NCI-H510A (cell line): ENCODE results near the gene LIPC.

Source experiments
- DNase-seq: peaks from one replicate; lab custom pipeline; 2025; lab: John Stamatoyannopoulos, UW

LIPC gene

DNA sequence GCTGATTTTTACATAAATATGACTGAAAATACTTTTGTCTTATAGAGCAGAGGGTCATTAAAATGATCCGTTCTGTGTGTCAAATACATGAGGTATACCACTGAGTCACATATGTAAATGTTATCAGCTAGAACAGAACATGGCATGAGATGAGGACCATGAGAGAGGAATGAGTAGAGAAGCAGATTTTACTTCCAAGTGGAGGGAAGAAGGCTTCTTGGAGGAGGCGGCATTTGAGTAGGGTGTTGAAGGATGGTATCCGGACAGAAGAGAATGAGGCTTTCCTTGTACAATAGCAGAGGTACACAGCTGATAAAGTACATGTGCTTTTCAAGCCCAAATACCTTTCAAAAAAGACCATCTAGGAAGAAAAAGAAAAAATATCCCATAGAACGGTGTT is 4.8 kb downstream of the LIPC start:
- DNase-seq: no peak

DNA sequence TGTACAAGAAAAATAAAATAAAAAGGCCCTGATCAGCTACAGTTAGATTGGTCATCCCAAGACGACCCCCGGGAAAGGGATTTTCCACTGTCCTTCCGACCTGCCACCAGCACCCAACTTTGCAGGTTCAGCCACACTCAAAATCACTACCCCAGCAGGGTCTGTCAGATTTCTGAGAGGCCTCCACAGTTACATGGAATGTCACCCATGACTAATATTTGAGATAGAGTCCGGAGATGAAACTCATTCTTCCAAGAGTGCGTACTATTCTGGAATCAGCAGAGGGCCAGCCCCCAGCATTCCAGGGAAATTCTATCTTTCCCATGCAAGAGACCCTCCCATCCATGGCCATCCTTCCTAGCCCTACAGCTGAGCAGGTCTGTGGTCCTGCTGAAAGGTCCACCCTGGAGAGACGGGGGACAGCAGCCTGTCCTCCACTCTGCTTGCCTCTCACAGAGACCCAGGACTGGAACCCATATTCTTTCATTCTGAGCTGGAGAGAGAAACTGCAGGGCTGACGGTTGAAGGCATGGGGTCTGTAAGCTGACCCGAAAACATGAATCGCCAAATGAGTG is 5.8 kb downstream of the LIPC start:
- no peak for DNase-seq

DNA sequence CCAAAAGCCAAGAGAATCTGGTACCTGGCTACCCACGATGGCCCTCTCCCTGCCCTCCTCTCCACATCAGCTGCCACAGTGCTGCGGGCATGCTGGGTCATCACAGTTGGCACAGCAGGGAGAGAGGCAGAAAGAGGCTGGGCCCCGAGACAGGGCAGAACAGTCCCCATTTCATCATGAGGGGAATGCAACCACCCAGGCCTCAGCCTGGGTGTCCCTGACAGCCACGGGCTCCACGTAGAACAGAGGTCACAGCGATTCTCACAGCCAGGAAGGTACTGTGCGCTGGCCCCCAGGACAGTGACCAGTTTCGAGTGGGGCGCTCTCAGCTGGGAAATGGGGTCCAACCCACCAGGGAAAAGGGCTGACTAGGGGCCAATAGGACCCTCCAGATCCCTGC is 6.3 kb downstream of the LIPC start:
- no peak for DNase-seq

DNA sequence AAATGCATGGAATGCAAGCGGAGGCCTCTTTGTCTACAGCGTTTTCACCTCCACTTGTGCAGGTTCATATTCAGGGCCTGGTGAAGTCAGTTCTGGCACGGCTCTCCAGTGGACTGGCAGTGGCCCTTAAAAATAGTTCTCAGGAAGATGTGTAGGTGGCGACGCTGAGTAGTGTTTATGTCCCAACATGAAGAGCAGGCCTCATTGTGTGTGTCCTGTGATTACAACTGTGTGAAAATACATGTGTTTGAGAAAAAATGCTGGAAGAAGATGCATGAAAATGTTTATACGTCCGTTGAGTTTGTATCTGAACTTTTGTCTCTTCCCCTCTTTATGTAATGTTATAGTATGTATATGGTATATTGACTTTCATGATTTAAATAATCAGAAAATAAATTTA is 7.2 kb downstream of the LIPC start:
- DNase-seq: peak; percentile 50

DNA sequence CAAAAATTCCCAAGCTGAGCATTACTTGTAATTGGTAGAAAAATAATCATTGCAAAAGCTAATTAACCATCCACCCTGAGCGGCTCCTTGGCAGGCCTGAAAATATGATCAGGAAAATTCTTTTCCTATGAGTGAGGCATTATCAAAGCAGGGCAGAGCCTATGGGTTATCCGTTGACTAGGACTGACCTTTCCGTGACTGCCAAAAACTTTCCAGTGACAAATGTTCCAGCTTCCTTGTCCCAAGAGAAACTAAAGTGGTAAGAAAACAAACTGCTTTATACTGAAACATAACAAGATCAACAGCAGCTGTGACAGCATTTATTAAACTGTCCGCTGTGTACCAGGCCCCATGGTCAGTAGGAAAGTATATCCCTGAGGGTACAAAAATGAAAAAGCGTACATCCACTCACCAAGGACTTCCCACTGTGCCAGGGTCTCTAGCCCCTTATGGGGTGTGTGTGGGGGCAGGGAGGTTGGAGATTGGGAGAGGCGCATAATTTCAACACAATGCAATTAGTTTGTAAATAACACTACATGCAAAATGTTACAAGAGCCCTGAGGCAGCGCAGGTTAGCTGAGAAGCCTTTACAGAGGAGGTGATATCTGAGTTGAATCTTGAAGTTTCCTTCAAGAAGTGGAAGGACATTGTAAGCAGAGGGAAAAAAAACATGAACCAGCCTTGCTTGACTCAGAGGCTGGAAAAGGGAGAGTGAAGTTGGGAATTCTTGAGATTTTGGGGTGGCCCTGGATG is 8.5 kb downstream of the LIPC start:
- DNase-seq: no peak

DNA sequence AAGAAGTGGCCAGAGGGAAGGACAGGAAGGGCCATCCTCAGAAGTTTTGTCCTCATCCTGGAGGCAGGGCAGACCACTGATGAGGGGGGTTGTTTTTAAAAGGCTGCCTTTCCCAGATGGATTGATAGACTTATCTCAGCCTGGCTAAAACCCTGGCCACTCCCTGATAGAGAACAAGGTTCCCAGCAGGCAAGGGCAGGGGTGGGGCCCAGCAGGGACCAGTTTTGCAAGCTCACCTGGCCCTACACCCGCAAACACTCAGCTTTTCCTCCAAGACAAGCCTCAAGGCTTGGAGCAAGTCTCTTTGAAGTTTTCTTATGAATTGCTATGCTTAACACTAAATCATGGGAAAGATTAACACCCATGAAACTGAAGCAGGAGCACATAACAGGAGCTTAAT is 9.1 kb downstream of the LIPC start:
- DNase-seq: no peak

DNA sequence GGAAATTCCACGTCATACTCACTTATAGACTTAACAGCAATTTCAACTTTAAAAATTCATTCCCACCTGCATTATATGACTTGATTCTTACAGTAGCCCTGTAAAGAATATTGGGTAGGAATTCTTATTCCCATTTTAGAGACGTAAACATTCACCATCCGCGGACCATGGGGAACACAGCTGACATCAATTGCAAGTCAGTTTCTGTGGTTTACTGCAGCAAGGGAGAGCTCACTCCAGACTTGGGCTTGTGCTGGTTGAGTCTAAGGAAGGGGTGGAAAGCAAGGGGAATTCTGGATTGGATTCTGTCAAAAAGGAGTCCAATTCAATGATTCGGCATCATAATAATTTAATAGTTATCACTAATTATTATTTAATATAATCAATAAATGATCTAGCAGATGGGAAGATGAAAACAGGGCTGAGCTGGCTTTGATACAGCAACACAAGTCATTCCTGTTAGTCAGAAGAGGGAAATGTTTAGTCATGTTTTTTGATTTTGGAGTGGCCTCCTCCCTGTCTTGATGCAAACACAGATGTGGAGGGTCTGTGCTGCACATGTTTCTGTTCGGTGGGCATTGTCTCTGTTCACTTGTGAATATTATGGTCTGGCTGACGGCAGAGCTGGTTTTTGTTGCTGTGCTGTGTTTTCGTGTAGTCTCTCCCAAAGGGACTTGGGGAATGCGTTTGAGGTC is 9.7 kb downstream of the LIPC start:
- DNase-seq: no peak

DNA sequence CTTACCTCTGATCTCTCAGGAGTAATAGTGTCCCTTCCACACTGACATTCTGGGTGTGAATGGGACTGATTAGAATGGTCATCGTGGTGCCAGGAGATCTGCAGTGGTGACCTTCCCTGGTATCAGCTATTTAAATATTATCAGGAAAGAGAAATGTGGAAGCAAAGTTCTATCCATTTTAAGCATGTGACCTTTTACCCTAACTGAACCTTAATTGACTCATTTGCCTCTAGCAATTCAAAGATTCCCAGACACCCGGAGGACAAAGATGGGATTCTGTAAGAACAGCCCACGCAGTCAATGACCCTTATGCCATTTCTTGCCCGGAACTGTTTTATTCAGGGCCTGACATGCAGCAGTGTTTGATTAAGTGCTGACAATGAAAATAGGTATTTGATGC is 10.3 kb downstream of the LIPC start:
- DNase-seq: no peak

DNA sequence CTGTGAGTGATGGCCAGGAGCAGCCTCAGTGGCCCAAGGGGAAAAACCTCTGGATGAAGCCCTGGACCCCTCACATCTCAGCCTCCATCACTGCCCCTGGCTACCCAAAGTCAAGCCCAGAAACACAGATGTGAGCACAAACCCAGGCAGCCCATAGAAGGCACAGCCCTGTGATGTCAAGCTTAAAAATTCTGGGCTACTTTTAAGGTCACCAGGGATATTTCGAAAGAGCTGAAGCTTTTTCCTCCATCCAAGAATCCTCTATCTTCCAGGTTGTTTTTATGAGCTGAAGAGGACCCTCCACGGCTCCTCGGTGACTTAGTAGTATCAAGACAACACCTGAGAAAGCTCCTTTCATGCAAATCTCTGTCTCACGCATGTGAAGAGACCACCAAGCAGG is 11.5 kb downstream of the LIPC start:
- DNase-seq: no peak

DNA sequence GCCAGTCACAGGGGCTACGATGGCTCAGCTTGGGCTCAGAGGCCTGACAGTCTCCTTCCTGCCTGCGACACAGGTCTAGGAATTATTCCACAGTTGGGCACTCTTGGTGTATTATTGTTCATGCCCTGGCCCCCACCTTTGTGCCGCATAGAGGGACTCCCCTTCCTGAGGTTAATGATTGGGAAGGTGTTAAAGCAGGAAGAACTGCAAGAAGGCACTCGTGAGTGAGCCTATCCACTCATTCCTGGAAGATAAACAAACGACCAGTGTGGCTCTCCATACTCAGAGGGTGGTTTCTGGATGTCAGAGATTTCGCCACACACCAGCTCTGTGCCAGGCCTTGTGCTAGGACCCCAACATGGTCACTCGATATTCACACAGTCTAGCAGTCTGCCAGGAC is 12.3 kb downstream of the LIPC start:
- DNase-seq: no peak

DNA sequence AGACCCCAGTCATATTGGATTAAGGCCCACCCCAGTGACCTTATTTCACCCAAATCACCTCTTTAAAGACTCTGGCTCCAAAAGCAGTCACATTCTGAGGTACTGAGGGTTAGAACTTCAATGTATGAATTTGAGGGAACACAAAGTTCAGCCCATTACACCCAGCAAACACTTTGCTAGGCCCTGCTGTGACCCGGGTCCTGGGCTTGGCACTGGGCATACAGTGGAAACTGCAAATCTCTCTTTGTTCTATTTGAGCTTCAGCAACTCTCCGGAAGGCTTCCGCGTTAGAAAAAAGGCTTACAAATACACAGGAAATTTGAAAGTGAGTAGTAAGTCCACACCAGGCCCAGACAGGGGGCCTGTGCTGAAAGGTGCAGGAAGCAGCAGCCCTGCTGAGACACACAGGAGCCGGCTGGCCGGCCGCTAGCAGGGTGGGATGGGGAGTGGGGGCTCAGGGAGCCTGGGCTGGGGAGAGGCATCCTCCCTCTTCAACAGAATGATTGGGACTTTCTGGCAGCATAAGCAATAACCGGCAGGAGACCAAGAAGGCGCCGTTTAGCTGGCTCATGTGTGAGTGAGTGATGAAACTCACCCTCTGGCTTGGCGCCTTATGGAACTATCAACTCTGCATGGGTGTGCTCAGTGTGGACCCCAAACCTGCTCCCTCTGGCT is 13.0 kb downstream of the LIPC start:
- DNase-seq: no peak

DNA sequence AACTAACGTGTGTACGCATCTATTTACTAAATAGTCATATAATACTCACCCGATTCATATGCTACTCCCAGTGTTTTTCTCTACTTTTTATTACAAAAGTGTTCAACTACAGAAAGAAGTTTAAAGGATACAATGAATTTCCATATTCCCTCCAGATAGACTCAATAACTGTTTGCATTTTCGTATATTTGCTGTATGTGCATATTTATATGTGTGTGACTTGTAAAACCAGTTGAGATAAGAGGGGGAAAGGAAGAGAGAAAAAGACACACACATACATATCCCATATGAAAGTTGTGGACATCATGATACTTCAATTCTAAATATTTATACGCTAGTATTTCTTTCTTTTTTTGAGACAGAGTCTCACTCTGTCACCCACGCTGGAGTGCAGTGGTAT is 14.1 kb downstream of the LIPC start:
- no peak for DNase-seq

DNA sequence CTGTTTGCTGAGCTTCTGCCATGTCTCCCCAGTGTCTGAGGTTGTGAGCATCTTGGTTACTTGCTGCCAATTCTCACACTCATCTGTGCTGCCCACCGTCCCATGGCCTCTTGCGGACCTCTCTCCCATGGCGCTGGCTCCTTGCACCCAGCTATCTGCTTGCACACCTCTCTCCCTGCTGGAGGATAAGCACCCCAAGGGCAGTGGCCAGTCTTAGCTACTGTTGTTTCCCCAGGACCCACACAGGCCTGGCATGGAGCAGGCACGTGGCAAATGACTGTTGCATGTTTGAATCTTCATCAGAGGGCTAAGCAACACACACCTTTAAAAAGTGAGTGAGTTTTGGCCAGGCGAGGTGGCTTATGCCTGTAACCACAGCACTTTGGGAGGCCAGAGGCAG is 14.7 kb downstream of the LIPC start:
- no peak for DNase-seq

DNA sequence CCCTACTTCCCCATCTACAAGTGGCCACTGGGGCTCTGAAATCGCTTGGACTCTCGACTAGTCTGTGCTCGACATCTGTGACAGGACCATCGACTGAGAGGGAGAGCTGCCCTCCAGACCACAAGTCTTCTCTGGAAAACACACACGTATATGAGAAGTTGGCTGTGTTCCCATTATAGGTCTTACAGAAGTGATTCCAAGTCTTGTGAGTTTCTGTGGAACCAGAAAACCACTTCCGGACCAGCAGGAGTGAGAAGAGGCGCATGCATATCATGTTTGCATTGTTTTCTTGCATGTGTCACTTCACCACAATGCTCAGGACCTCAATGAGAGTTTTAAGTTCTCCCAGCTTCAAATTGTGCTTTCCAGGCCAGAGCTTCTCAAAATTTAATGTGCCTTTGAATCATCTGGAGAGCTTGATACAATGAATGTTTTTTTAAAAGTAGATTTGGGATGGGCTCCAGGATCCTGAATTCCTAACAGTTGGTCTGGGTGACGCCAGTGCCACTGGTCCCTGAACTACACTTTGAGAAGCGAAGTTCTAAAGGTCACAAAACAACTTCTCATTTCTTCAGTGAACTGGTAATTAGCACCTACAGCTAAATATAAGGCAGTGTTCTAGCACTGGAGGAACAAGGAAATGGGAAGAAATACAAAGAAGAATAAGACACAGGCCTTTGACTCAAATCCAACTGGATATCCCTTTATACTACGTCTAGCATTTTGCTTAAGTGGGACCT is 15.7 kb downstream of the LIPC start:
- DNase-seq: no peak

DNA sequence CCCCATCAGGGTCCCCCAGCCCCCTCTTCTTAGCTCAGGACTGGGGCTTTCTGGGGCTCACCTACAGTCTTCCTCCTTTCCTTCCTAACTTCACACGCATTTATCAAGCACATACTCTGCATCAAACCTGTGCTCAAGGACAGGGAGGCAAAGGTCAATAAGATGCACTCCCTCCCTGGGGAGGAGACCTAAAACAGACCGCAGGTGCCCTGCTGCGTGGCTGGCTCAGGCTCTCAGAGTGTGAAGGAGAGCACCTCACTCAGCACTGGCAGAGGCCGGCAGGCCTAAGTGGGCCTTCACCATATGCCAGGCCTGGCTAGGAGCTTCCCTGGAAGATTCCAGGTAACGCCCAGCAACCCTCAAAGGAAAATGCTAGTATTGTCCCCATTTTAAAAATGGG is 16.5 kb downstream of the LIPC start:
- no peak for DNase-seq

DNA sequence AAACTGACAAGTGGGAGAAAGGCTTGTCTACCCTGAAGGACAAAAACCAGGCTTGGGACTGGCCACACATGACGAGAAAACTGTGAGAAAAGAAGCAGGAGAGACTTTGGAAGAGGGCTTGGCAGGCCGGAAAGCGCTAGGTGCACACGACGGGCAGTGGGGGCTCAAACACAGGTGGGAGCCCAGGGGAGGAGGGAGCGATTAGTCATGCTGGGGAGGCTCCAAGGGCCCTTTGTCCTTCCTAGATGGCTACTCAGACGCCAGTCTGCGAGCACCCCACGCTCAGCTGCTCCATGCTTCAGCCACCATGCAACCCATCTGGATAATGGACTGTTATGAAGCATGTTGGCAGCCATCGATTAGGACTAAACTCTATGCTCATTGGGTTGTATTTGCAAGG is 17.1 kb downstream of the LIPC start:
- no peak for DNase-seq

DNA sequence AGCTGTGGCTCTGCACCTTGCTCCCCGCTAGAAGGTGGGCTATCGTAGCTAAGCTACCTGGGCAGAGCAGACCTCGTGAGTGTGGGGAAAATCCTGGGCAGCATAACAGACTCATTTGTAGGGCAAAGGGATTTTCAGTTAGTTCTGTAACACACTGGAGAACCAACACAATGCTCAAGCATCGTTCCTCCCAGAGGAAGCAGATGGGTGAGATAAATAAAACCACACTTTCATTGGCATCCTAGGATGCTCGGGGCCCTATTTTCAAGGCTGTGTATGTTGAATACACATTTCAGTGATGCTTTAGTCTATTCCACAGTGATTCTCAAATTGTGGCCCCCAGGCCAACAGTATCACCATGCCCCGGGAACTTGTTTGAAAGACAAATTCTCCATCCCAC is 20.0 kb downstream of the LIPC start:
- DNase-seq: no peak

DNA sequence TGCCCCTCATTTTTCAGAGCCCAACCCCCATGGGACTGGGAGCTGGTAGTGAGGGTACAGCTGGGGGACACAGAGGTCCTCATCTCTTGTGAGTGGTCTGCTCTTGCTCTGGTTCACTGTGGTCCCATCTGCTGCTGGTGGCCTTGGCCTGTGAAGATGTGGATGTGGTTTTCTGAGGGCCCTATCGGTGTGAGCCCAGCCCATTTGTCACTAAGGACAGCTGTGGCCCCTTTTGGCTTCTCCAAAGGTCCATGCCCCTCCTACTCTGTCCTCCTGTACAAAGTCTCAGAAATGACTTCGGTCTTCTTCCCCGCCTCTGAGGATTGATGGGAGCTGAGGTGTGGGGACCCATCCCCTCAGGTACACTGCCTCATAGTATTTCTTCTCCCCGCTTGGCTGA is 21.0 kb downstream of the LIPC start:
- DNase-seq: no peak

DNA sequence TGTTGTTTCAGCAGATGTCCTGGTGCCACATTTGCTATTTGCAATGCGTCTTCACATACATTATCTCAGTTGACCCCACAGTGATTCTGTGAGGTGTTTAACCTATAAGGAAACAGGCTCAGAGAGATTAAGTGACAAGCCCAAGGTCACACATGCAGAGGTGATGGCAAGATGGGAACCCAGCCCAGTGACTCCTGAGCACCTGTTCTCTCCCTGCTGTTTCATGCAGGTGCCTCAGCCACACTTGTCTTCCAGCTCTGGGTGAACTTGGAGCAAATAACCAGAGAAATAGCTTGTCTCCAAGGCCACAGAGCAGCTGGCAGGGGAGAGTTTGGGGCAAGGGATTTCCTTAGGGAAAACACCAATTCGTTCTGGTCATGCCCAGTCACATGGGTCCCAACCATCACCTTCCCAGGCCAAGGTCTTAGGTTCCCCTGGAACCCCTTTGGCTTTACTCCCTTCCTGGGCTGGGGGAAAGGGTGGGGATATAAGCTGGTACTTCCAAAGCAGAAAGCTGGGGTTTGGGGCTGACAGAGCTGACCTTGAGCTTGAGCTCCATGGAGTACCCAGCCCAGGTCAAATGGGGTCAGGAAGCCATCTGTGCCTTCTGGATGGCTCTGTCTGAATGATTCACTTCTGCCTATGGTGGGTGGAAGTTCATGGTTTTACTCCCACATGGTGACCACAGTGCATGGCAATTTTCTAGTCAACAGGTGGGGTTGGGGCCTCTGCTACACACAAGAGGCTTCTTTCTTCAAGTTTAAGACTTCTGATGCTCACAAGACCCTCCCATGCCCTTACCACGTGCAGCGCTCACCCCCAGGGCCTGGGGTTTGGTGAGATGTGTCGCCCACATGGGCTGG is 22.4 kb downstream of the LIPC start:
- no peak for DNase-seq

DNA sequence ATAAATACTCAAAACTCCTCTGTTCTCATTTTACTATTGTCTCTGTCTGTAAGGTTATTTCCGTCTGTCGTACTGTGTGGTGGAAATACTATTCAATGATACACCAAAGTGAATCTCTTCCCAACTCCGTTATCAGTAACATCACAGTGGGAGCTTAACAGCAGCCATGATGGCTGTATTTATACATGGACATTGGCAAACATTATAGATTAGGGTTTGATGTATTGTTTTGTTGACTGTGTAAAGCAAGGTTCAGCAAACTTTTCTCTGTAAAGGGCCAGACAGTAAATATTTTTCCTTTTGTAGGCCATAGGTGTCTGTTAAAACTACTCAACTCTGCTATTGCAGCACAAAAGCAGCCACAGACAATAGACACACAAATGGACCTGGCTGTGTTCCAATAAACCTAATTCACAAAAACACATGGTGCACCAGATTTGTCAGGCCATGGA is 23.2 kb downstream of the LIPC start:
- no peak for DNase-seq

DNA sequence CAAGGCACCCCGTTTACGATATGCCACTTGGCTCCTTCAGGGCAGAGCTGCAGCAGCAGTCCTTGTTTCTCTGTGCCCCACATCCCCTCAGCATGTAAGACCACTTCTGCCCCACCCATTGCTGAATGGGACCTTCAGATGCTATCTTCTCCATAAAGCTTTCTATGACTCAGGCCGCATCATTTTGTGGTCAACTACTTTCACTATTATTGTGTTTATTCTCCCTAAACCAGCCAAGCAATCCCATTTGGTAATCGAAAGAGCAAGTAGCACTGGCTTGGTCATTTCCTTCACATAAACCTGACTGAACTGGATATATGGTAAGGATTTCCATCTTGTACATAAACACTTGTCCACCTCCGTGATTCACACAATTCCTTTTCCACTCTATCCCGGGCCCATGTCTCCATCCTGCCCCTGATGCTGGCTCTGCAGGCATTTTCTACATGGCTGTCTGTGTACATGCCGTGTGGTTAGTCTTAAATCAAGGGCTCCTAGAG is 25.7 kb downstream of the LIPC start:
- DNase-seq: no peak
